ENCODE results near the gene LCN9.

The LCN9 gene

GRCh38 chr9:135616619-135617537, 46.2 kb upstream of the LCN9 start:
- no peak for TF ChIP-seq CTCF (IDR thresholded peaks at IDR 0.05; ENCODE audit: low read depth, low read length)
- Histone ChIP-seq H3K9me3 (ENCODE audit: severe bottlenecking) (no peaks in the 10 kb centered on the region), H3K27me3 (ENCODE audit: insufficient read depth, low read depth, severe bottlenecking) (no peaks in the 10 kb centered on the region), H3K4me3 (ENCODE audit: low read depth, low read length) (no peak overlapping the region), H3K27ac (no peak overlapping the region), H3K36me3 (no peaks in the 10 kb centered on the region)
- DNase-seq, result peak; percentile 67

DNA sequence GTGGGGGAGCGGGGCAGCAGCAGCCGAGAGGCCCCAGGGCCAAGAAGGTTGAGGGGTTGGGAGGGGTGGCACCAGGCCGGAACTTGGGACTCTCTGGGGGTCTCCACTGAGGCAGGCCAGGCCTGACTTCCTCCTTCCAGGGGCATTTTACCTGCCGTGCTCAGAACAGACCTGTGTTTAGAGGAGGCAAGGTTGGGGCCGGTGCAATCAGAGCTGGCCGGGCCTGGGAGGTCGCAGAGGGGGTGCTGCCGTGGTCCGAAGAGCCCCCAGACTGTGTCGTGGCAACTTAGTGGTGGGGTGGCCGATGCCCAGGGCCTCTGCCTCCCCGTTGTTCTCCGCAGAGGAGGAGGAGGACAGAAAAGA, 45.6 kb upstream of the LCN9 start:
- TF ChIP-seq CTCF (IDR thresholded peaks at IDR 0.05; ENCODE audit: low read depth, low read length), result no peak
- H3K27me3 ChIP-seq (ENCODE audit: insufficient read depth, low read depth, severe bottlenecking), result no peaks in the 10 kb centered on the region

DNA sequence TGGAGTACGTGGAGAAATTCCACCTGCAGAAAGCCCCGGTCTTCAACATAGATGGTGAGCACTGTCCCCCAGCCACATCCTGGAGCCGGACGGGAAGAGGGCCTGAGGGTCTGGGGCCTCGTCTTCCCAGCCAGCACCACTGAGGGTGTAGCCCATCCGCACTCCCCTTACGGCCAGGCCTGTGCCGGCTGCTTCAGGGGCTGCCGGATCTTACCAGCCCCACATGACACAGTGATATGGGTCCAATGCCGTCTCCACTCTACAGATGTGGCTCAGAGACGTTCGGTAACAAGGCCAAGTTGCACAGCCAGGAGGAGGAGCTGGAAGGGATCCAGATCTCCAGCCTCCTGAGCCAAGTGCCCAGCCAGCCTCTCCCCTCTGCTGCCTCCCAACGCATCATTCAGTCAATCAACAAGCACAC, 45.1 kb upstream of the LCN9 start:
- DNase-seq, result no peak
- Histone ChIP-seq H3K27me3 (ENCODE audit: insufficient read depth, low read depth, severe bottlenecking) (no peaks in the 10 kb centered on the region), H3K4me3 (ENCODE audit: low read depth, low read length) (no peak overlapping the region), H3K9me3 (ENCODE audit: severe bottlenecking) (no peaks in the 10 kb centered on the region), H3K36me3 (no peaks in the 10 kb centered on the region), H3K27ac (no peak overlapping the region; the same call in 1 of the 2 replicates)
- no peak for TF ChIP-seq CTCF (IDR thresholded peaks at IDR 0.05; ENCODE audit: low read depth, low read length)

More for the DNA sequence above, 45.6 kb upstream of the LCN9 start:
- DNase-seq, result no peak
- Histone ChIP-seq H3K9me3 (ENCODE audit: severe bottlenecking) (no peaks in the 10 kb centered on the region), H3K27ac (no peak overlapping the region; the same call in 1 of the 2 replicates), H3K4me3 (ENCODE audit: low read depth, low read length) (no peak overlapping the region), H3K36me3 (no peaks in the 10 kb centered on the region)

DNA sequence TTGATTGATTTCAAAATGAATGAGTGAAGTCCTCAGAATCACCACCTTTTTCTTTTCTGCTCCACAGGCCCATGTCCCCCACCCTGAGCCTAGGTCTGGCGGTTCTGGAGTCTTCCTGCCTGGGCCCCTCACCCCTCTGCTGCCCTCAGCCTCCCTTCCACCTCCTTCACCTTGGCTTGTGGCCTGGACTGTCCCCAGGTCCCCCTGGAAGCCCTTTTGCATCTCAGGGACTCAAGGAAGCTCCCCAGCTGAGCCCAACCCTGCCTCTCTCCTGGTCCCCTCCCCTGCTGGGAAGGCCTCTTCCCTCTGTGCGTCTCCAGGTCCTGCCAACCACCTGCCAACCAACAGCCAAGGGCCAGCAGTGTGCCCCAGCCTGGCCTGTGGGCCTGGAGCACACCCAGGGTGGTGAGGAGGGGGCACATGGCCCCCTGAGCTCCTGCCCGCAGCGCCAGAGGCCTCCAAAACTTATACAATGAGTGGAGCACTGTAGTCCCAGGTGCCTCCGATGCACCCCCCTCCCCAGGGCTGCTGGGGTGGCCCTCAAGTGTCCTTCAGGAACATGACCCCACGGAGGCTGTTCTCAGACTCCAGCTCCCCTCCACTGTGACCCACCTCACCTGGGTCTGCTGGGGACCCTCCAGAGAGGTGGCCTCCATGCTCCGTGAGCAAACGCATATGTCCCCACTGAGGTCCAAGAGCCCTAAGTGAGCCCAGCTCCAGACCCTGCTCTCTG, 44.1 kb upstream of the LCN9 start:
- no peaks in the 10 kb centered on the region for H3K27me3 ChIP-seq (ENCODE audit: insufficient read depth, low read depth, severe bottlenecking)
- H3K9me3 ChIP-seq (ENCODE audit: severe bottlenecking), result no peaks in the 10 kb centered on the region
- H3K36me3 ChIP-seq, result no peaks in the 10 kb centered on the region
- no peak overlapping the region for H3K27ac ChIP-seq
- no peak for TF ChIP-seq CTCF (IDR thresholded peaks at IDR 0.05; ENCODE audit: low read depth, low read length)
- no peak for DNase-seq
- no peak overlapping the region for H3K4me3 ChIP-seq (ENCODE audit: low read depth, low read length)

DNA sequence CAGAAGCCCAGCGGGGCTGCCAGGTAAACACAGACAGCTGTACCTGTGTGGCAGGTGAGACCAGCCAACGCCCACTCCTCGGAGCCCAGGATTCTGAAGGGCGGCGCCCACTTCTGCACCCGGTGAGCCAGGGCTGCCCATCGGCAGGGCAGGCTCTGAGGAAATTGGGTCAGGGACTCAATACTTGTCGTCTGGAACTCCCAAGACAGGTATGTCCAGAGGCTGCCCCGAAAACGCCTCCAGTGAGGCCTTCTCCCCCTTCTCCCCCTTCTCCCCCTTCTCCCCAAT, 43.6 kb upstream of the LCN9 start:
- Histone ChIP-seq H3K27ac (no peak overlapping the region), H3K4me3 (ENCODE audit: low read depth, low read length) (no peak overlapping the region), H3K27me3 (ENCODE audit: insufficient read depth, low read depth, severe bottlenecking) (no peaks in the 10 kb centered on the region), H3K9me3 (ENCODE audit: severe bottlenecking) (no peaks in the 10 kb centered on the region), H3K36me3 (no peaks in the 10 kb centered on the region)
- TF ChIP-seq CTCF (IDR thresholded peaks at IDR 0.05; ENCODE audit: low read depth, low read length), result no peak
- no peak for DNase-seq
